Measurements from ENCODE around the gene INIP.

DNA sequence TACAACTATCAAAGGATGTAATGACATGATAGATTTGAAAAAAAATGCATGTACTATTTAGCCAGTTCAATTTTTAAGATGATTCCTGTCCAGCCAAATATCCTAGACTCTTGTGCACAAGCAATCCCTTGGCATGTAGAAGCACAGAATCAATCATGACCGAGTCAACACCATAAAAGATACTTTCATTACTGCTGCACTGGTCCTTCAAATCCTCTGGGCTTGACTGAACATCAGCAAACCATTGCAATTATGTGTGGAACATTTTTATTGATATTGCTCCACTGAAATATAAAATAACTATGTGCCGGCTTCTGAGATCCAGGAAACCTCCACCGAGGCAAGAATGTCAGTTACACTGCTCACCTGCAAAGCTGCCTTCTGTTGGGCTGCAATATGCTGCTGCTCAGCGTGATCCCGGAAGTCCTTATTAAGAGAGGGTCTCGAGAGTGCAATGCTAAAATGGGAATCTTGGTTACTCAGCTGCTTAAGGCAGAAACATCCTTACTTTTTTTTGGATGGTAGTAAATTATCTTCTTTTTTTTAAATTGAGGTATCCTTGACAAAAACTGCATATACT lies 28.7 kb downstream of the INIP start:
- TF ChIP-seq POLR2AphosphoS5 (IDR thresholded peaks at IDR 0.05): no peak
- no peak for TF ChIP-seq CTCF (IDR thresholded peaks at IDR 0.05)
- no peak for TF ChIP-seq POLR2A (IDR thresholded peaks at IDR 0.05)
- no peak for TF ChIP-seq EP300 (IDR thresholded peaks at IDR 0.05)
